Mesothelial cell of epicardium (in vitro differentiated cells): ENCODE data around the gene DCST1. TPM values are rescaled to one million over a fixed set of nuclear protein-coding genes. Genes with fewer than 3 reads are reported as not detected.

Experiments
- DNase-seq, 2 experiments: peaks; one replicate each; pipeline ENCODE4 v3.0.0; 2021; ENCODE audit warnings: low spot score in 2 of 2; ENCODE audit not compliant: unreplicated experiment in 2 of 2
- H3K27ac Mint-ChIP-seq: 2 replicates; pipeline ENCODE4 v1.8.0; 2021; ENCODE audit warnings: mixed read lengths
- H3K27me3 Mint-ChIP-seq: 2 replicates; pipeline ENCODE4 v1.8.0; 2021; ENCODE audit warnings: low read depth, mixed read lengths
- H3K36me3 Mint-ChIP-seq: 2 replicates; pipeline ENCODE4 v1.8.0; 2021; ENCODE audit warnings: mixed read lengths
- H3K4me1 Mint-ChIP-seq: 2 replicates; pipeline ENCODE4 v1.8.0; 2021; ENCODE audit warnings: mixed read lengths
- H3K4me3 Mint-ChIP-seq: 2 replicates; pipeline ENCODE4 v1.8.0; 2021; ENCODE audit warnings: mild to moderate bottlenecking, moderate library complexity, mixed read lengths
- H3K9me3 Mint-ChIP-seq: 2 replicates; pipeline ENCODE4 v1.8.0; 2021; ENCODE audit warnings: mixed read lengths
- total RNA-seq: library from RNA; stranded (reverse); gene quantifications from 3 replicates; pipeline ENCODE4 v1.2.1, GENCODE V29; 2021
- TF ChIP-seq, protein P1 (sequence below): fragments of 200-600 bp; sonication (generic); IDR thresholded peaks from one replicate; pipeline ENCODE4 v1.5.0; 2021; ENCODE audit warnings: antibody characterized with exemption; ENCODE audit not compliant: unreplicated experiment

The DCST1 gene
- total RNA-seq, 1 donor from 2014 or later: 0.58 TPM

- DNase-seq: no peak
- Mint-ChIP-seq H3K4me3 (no peak overlapping the region), H3K36me3 (no peaks in the 10 kb centered on the region), H3K9me3 (no peaks in the 10 kb centered on the region), H3K27me3 (no peaks in the 10 kb centered on the region), H3K4me1 (peaks cover 16% of the 10 kb centered on the region), H3K27ac (no peak overlapping the region)
- TF ChIP-seq, protein P1, sequence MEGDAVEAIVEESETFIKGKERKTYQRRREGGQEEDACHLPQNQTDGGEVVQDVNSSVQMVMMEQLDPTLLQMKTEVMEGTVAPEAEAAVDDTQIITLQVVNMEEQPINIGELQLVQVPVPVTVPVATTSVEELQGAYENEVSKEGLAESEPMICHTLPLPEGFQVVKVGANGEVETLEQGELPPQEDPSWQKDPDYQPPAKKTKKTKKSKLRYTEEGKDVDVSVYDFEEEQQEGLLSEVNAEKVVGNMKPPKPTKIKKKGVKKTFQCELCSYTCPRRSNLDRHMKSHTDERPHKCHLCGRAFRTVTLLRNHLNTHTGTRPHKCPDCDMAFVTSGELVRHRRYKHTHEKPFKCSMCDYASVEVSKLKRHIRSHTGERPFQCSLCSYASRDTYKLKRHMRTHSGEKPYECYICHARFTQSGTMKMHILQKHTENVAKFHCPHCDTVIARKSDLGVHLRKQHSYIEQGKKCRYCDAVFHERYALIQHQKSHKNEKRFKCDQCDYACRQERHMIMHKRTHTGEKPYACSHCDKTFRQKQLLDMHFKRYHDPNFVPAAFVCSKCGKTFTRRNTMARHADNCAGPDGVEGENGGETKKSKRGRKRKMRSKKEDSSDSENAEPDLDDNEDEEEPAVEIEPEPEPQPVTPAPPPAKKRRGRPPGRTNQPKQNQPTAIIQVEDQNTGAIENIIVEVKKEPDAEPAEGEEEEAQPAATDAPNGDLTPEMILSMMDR: no peak
These were observed 22.6 kb upstream of the DCST1 start for GRCh38 chr1:155011004-155011416.

- no peak overlapping the region for H3K4me3 Mint-ChIP-seq
- no peaks in the 10 kb centered on the region for H3K36me3 Mint-ChIP-seq
These were observed 22.1 kb upstream of the DCST1 start for GRCh38 chr1:155011437-155012025.

GRCh38 chr1:155012026-155012546 is 21.5 kb upstream of the DCST1 start:
- no peak for DNase-seq
- Mint-ChIP-seq H3K4me3 (no peak overlapping the region), H3K9me3 (no peaks in the 10 kb centered on the region), H3K27me3 (no peaks in the 10 kb centered on the region), H3K4me1 (peaks cover 16% of the 10 kb centered on the region), H3K36me3 (no peaks in the 10 kb centered on the region), H3K27ac (no peak overlapping the region)
- TF ChIP-seq, protein P1: no peak

More at GRCh38 chr1:155011437-155012025, 22.1 kb upstream of the DCST1 start:
- peaks cover 16% of the 10 kb centered on the region for H3K4me1 Mint-ChIP-seq
- TF ChIP-seq, protein P1: no peak
- H3K27ac Mint-ChIP-seq: no peak overlapping the region
- no peaks in the 10 kb centered on the region for H3K27me3 Mint-ChIP-seq
- no peaks in the 10 kb centered on the region for H3K9me3 Mint-ChIP-seq
- no peak for DNase-seq

DNA sequence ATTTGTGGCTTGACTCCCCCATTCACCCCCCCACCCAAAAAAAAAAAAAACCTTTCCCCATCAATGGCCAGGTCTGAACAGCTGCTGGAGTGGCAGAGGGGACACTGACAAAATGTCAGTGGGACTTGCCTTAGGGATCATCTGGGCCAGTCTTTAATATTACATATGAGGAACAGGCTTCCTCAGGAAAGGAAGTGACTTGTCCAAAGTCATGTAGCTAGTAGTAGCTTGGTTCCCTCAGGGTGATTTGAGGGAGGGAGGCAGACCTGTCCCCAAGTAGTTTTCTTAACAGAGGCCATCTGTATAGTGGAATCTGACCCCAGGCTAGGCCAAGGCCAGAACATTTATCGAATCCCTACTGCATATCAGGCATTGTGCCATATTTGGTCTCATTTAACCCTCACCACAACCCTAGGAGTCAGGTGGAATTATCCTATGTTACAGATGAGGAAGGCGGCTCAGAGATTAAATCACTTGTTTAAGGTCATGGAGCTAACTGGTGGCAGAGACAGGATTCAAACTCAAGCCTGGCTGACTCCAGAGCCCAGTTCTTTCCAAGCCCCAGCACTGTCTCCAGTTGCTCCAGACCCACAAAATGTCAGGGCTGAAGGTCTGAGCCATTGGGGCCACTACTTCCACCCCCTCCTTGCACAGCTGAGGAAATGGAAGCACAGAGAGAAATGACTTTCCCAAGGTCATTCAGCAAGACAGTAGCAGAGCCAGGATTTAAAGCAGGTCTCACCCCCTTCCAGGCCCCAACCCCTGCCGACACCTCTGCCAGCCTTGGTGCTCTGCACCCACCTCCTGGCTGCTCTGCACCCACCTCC is 20.6 kb upstream of the DCST1 start:
- no peak overlapping the region for H3K4me3 Mint-ChIP-seq
- no peaks in the 10 kb centered on the region for H3K36me3 Mint-ChIP-seq
- H3K9me3 Mint-ChIP-seq: no peaks in the 10 kb centered on the region
- H3K4me1 Mint-ChIP-seq: peaks cover 18% of the 10 kb centered on the region
- H3K27me3 Mint-ChIP-seq: no peaks in the 10 kb centered on the region
- TF ChIP-seq, protein P1: no peak
- H3K27ac Mint-ChIP-seq: no peak overlapping the region
- DNase-seq: no peak

- no peak overlapping the region for H3K27ac Mint-ChIP-seq
- H3K27me3 Mint-ChIP-seq: no peaks in the 10 kb centered on the region
- H3K4me1 Mint-ChIP-seq: peaks cover 17% of the 10 kb centered on the region
- H3K9me3 Mint-ChIP-seq: no peaks in the 10 kb centered on the region
- no peak overlapping the region for H3K4me3 Mint-ChIP-seq
- no peaks in the 10 kb centered on the region for H3K36me3 Mint-ChIP-seq
- DNase-seq: no peak
- TF ChIP-seq, protein P1: no peak
These were observed 20.0 kb upstream of the DCST1 start for GRCh38 chr1:155013632-155014031.
